H9 (cell line): Measurements from ENCODE around the gene CACNA1D. TPM values are rescaled to one million over a fixed set of nuclear protein-coding genes. Genes with fewer than 3 reads are reported as not detected.

Source experiments
- DNase-seq: peaks from one replicate; pipeline ENCODE4 v3.0.0-alpha.2; 2017
- H2AFZ ChIP-seq: one replicate; pipeline ENCODE4 v1.6.1; 2013; ENCODE audit warnings: mild to moderate bottlenecking, low read length, control low read depth, moderate library complexity
- H2AK5ac ChIP-seq: 2 replicates; pipeline ENCODE4 v1.6.1; 2013; ENCODE audit warnings: low read length, control low read depth, mixed read lengths; ENCODE audit not compliant: insufficient read length
- H2BK120ac ChIP-seq: one replicate; pipeline ENCODE4 v1.6.1; 2013; ENCODE audit warnings: low read depth, mild to moderate bottlenecking, low read length, control low read depth, inconsistent platforms; ENCODE audit not compliant: poor library complexity, severe bottlenecking
- H2BK12ac ChIP-seq: 2 replicates; pipeline ENCODE4 v1.6.1; 2013; ENCODE audit warnings: low read length, control low read depth, mixed read lengths, low read depth; ENCODE audit not compliant: insufficient read length
- H2BK15ac ChIP-seq: 2 replicates; pipeline ENCODE4 v1.6.1; 2013; ENCODE audit warnings: low read depth, low read length, control low read depth
- H2BK20ac ChIP-seq: one replicate; pipeline ENCODE4 v1.6.1; 2013; ENCODE audit warnings: low read depth, mild to moderate bottlenecking, low read length, control low read depth, inconsistent platforms; ENCODE audit not compliant: poor library complexity, severe bottlenecking
- H2BK5ac ChIP-seq: 2 replicates; pipeline ENCODE4 v1.6.1; 2013; ENCODE audit warnings: low read length, control low read depth, mixed read lengths; ENCODE audit not compliant: insufficient read length
- H3K14ac ChIP-seq: 2 replicates; pipeline ENCODE4 v1.6.1; 2013; ENCODE audit warnings: low read length, control low read depth; ENCODE audit not compliant: insufficient read depth
- H3K18ac ChIP-seq: 2 replicates; pipeline ENCODE4 v1.6.1; 2013; ENCODE audit warnings: low read depth, mild to moderate bottlenecking, mixed read lengths, low read length, control low read depth; ENCODE audit not compliant: insufficient read length
- H3K23ac ChIP-seq: 2 replicates; pipeline ENCODE4 v1.6.1; 2013; ENCODE audit warnings: low read length, control low read depth, mixed read lengths, low read depth; ENCODE audit not compliant: insufficient read length
- H3K23me2 ChIP-seq: 2 replicates; pipeline ENCODE4 v1.6.1; 2013; ENCODE audit warnings: low read depth, mild to moderate bottlenecking, mixed read lengths, low read length, control low read depth; ENCODE audit not compliant: insufficient read length, poor library complexity, severe bottlenecking
- H3K27ac ChIP-seq: 2 replicates; pipeline ENCODE4 v1.5.1; 2013; ENCODE audit warnings: low read length, control low read depth, mixed read lengths, low read depth; ENCODE audit not compliant: insufficient read length
- H3K27me3 ChIP-seq: 2 replicates; pipeline ENCODE4 v1.6.1; 2013; ENCODE audit warnings: low read length, control low read depth, inconsistent platforms; ENCODE audit not compliant: insufficient read depth
- H3K4ac ChIP-seq: 2 replicates; pipeline ENCODE4 v1.6.1; 2013; ENCODE audit warnings: low read depth, mild to moderate bottlenecking, control low read depth, inconsistent platforms, low read length, moderate library complexity
- H3K4me1 ChIP-seq: 2 replicates; pipeline ENCODE4 v1.6.1; 2013; ENCODE audit warnings: low read length, control low read depth, inconsistent platforms; ENCODE audit not compliant: insufficient read depth
- H3K4me2 ChIP-seq: 2 replicates; pipeline ENCODE4 v1.6.1; 2013; ENCODE audit warnings: low read length, control low read depth, mixed read lengths; ENCODE audit not compliant: insufficient read length, insufficient read depth
- H3K56ac ChIP-seq: 2 replicates; pipeline ENCODE4 v1.6.1; 2013; ENCODE audit warnings: low read depth, mild to moderate bottlenecking, mixed read lengths, low read length, control low read depth; ENCODE audit not compliant: insufficient read length
- H3K79me1 ChIP-seq: 2 replicates; pipeline ENCODE4 v1.6.1; 2013; ENCODE audit warnings: low read depth, mild to moderate bottlenecking, moderate library complexity, low read length, control low read depth, inconsistent platforms; ENCODE audit not compliant: insufficient read depth, poor library complexity, severe bottlenecking
- H3K79me2 ChIP-seq: 2 replicates; pipeline ENCODE4 v1.6.1; 2013; ENCODE audit warnings: low read length, control low read depth, inconsistent platforms; ENCODE audit not compliant: insufficient read depth
- H3K9ac ChIP-seq: 2 replicates; pipeline ENCODE4 v1.6.1; 2013; ENCODE audit warnings: low read length, control low read depth, mixed read lengths; ENCODE audit not compliant: insufficient read length; ENCODE audit errors: extremely low read depth
- H3K9me3 ChIP-seq: one replicate; pipeline ENCODE4 v1.6.1; 2013; ENCODE audit warnings: low read depth, low read length, inconsistent platforms; ENCODE audit not compliant: control insufficient read depth
- H3T11ph ChIP-seq: one replicate; pipeline ENCODE4 v1.6.1; 2013; ENCODE audit warnings: mild to moderate bottlenecking, low read length, control low read depth, inconsistent platforms
- H4K20me1 ChIP-seq: one replicate; pipeline ENCODE4 v1.6.1; 2013; ENCODE audit not compliant: control insufficient read depth, insufficient read length, insufficient read depth
- H4K5ac ChIP-seq: 2 replicates; pipeline ENCODE4 v1.6.1; 2013; ENCODE audit warnings: low read depth, mild to moderate bottlenecking, mixed read lengths, low read length, control low read depth; ENCODE audit not compliant: insufficient read length
- H4K8ac ChIP-seq: replicated peaks from 2 replicates; pipeline ENCODE4 v1.6.1; 2013; ENCODE audit warnings: low read length, control low read depth, mixed read lengths, low read depth; ENCODE audit not compliant: insufficient read length
- H4K91ac ChIP-seq: 2 replicates; pipeline ENCODE4 v1.6.1; 2013; ENCODE audit warnings: low read depth, mild to moderate bottlenecking, moderate library complexity, mixed read lengths, low read length, control low read depth; ENCODE audit not compliant: insufficient read length
- H3K27ac Mint-ChIP-seq, 3 experiments: 2 replicates in 2 of 3; 3 replicates in 1 of 3; pipeline ENCODE4 v1.8.0; 2020 to 2021; ENCODE audit warnings: mixed read lengths in 3 of 3, mild to moderate bottlenecking in 1 of 3, moderate library complexity in 1 of 3
- H3K27me3 Mint-ChIP-seq: 2 replicates; pipeline ENCODE4 v1.8.0; 2021; ENCODE audit warnings: low read depth, mild to moderate bottlenecking, moderate library complexity, mixed read lengths
- H3K36me3 Mint-ChIP-seq, 3 experiments: 2 replicates in 2 of 3; 3 replicates in 1 of 3; pipeline ENCODE4 v1.8.0; 2020 to 2021; ENCODE audit warnings: low read depth in 3 of 3, mixed read lengths in 3 of 3; ENCODE audit not compliant: insufficient read depth in 1 of 3
- H3K4me1 Mint-ChIP-seq, 2 experiments: 2 replicates each; pipeline ENCODE4 v1.8.0; 2020; ENCODE audit warnings: mixed read lengths in 2 of 2
- H3K4me3 Mint-ChIP-seq, 2 experiments: 2 replicates in 1 of 2; 3 replicates in 1 of 2; pipeline ENCODE4 v1.8.0; 2020 to 2021; ENCODE audit warnings: mild to moderate bottlenecking in 2 of 2, mixed read lengths in 2 of 2, moderate library complexity in 1 of 2
- H3K9me3 Mint-ChIP-seq, 2 experiments: 2 replicates in 1 of 2; 3 replicates in 1 of 2; pipeline ENCODE4 v1.8.0; 2020; ENCODE audit warnings: mild to moderate bottlenecking in 2 of 2, mixed read lengths in 2 of 2, moderate library complexity in 1 of 2
- WGBS: extraction: QIAGEN DNeasy Blood & Tissue Kit; methylation state at CpG from one replicate; pipeline ENCODE4 v1.1.7; 2013; ENCODE audit warnings: missing lambda C conversion rate, low lambda C conversion rate, mixed read lengths; ENCODE audit not compliant: insufficient read length; ENCODE audit errors: extremely low coverage; 5-methylcytosine and 5-hydroxymethylcytosine counted together
- total RNA-seq: library from RNA; stranded (reverse); gene quantifications from 2 replicates; pipeline ENCODE4 v1.2.1, GENCODE V29; 2021
- TF ChIP-seq, protein P1 (sequence below): fragments of 200-600 bp; sonication (generic); conservative IDR thresholded peaks from 3 replicates; pipeline ENCODE4 v1.8.0; 2021; ENCODE audit warnings: antibody characterized with exemption, mild to moderate bottlenecking

The CACNA1D gene
- total RNA-seq, 1 experiment from 2014 or later: 3.5 TPM

DNA sequence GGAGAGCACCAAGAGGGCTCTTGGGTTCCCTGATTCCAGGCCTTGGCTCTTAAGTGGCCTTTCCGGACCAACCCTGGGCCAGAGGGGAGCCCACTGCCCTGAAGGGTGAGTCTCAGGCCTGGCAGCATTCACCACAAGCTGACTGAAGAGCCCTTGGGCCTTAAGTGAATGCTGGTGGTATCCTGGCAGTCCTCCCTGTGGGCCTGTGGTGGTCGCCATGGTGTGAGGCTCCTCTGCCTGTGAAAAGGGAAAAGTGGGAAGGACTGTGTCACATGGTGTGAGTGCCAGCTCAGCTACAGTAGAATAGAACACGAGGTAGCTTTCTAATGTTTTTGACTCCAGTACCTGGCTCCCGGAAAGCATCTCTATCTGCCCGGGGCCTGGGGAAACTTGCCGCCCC lies 336.5 kb downstream of the CACNA1D start:
- Histone ChIP-seq H3K14ac (no peak overlapping the region), H3K27me3 (no peaks in the 10 kb centered on the region), H3K79me1 (no peaks in the 10 kb centered on the region), H3K9ac (no peak overlapping the region), H2BK120ac (no peak overlapping the region), H2AFZ (no peak overlapping the region), H3K4ac (no peak overlapping the region), H2BK20ac (no peak overlapping the region), H3K4me2 (no peak overlapping the region), H3K9me3 (no peaks in the 10 kb centered on the region), H3K18ac (no peak overlapping the region), H3K23ac (no peak overlapping the region), H4K20me1 (no peaks in the 10 kb centered on the region), H2AK5ac (no peak overlapping the region), H4K8ac (no peak overlapping the region), H3K79me2 (no peaks in the 10 kb centered on the region), H4K5ac (no peak overlapping the region), H3K56ac (no peak overlapping the region), H2BK12ac (no peak overlapping the region), H3T11ph (no peak overlapping the region), H2BK5ac (no peak overlapping the region), H3K4me1 (no peaks in the 10 kb centered on the region), H3K27ac (no peak overlapping the region), H3K23me2 (no peaks in the 10 kb centered on the region), H4K91ac (no peak overlapping the region), H2BK15ac (no peak overlapping the region)
- H3K36me3 Mint-ChIP-seq: peaks cover 0 to 10% (median 0%) of the 10 kb centered on the region in 3 experiments; a peak in 6 of 7 replicates
- TF ChIP-seq, protein P1, sequence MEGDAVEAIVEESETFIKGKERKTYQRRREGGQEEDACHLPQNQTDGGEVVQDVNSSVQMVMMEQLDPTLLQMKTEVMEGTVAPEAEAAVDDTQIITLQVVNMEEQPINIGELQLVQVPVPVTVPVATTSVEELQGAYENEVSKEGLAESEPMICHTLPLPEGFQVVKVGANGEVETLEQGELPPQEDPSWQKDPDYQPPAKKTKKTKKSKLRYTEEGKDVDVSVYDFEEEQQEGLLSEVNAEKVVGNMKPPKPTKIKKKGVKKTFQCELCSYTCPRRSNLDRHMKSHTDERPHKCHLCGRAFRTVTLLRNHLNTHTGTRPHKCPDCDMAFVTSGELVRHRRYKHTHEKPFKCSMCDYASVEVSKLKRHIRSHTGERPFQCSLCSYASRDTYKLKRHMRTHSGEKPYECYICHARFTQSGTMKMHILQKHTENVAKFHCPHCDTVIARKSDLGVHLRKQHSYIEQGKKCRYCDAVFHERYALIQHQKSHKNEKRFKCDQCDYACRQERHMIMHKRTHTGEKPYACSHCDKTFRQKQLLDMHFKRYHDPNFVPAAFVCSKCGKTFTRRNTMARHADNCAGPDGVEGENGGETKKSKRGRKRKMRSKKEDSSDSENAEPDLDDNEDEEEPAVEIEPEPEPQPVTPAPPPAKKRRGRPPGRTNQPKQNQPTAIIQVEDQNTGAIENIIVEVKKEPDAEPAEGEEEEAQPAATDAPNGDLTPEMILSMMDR: no peak
- no peak overlapping the region; a peak in 1 of 7 replicates for H3K27ac Mint-ChIP-seq
- no peak overlapping the region for H3K4me3 Mint-ChIP-seq
- no peaks in the 10 kb centered on the region for H3K27me3 Mint-ChIP-seq
- H3K4me1 Mint-ChIP-seq: peaks cover 0 to 4% of the 10 kb centered on the region in 2 experiments; a peak in 1 of 4 replicates
- DNase-seq: no peak
- no CpG with 5 or more reads among the region's 6 CpGs for WGBS
- no peaks in the 10 kb centered on the region for H3K9me3 Mint-ChIP-seq
